Caki2 (cell line): ENCODE data around the gene ELAVL1. TPM values are rescaled to one million over a fixed set of nuclear protein-coding genes. Genes with fewer than 3 reads are reported as not detected.
A peak's percentile ranks its signal among the peaks of the same experiment; 100 is the strongest.
"Not testable (repeated sequence)": the region's sequence is repeated elsewhere in the genome, so short reads cannot be mapped to it uniquely, and the experiment has no call there.

Source experiments
- DNase-seq: peaks from one replicate; pipeline ENCODE4 v3.0.0-alpha.2; 2015; ENCODE audit warnings: low read depth
- in situ Hi-C: cut with HindIII; loops from 2 replicates; pipeline ENCODE4 v1.10.0; 2016; ENCODE audit warnings: low sequenced_read_pairs, low pct_unique_long_range_greater_than_20kb, mixed read lengths
- total RNA-seq: library from RNA; depleted of rRNA; stranded (reverse); fragments of >200 nt; shearing (Covaris generic); gene quantifications from 2 replicates; pipeline ENCODE4 v1.2.3, GENCODE V29; 2014; ENCODE audit warnings: low replicate concordance

ELAVL1 gene
- total RNA-seq, 1 experiment from 2014 or later, result 47.1 TPM

DNA sequence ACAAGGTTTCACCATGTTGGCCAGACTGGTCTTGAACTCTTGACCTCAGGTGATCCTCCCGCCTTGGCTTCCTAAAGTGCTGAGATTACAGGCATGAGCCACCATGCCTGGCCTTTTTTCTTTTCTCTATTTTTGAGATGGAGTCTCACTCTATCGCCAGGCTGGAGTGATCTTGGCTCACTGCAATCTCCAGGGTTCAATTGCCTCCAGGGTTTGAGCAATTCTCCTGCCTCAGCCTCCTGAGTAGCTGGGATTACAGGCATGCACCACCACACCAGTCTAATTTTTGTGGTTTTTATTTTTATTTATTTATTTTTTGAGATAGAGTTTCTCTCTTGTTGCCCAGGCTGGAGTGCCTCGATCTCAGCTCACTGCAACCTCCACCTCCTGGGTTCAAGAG is 18.8 kb upstream of the ELAVL1 start:
- in situ Hi-C loops, DNase-seq: not testable (repeated sequence)

DNA sequence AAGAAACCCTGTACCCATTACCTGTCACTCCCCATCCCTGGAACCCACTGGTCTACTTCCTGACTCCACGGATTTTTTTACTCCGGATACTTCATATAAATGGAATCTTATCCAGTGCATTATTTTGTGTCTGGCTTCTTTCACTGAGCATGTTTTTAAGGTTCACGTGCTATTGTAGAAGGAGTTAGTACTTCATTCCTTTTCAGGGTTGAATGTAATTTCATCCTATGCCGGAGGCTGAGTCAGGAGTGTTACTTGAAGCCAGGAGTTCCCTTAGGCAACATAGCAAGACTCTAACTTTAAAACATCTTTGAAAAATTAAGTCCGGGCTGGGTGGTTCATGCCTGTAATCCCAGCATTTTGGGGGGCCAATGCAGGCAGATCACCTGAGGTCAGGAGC is 17.9 kb upstream of the ELAVL1 start:
- in situ Hi-C loops, result no loop called here
- DNase-seq, result no peak

DNA sequence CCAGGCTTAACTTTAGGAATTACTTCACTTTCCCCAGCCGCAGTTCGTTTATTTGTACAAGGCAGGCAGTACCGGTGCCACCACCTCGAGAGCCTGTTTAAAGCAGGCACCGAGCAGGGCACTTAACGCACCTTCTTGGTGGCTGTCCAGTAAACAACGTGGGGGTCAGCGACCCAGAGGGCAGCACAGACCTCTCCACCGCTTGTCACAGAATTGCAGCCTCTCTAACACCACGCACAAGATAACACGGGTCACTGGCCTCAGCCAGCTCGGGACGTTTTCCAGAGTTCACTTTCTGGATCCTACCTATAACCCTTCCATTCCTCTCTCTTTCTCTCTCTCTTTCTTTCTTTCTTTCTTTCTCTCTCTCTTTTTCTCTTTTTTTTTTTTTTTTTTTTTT is 16.8 kb upstream of the ELAVL1 start:
- in situ Hi-C loops, result no loop called here
- DNase-seq, result no peak

DNA sequence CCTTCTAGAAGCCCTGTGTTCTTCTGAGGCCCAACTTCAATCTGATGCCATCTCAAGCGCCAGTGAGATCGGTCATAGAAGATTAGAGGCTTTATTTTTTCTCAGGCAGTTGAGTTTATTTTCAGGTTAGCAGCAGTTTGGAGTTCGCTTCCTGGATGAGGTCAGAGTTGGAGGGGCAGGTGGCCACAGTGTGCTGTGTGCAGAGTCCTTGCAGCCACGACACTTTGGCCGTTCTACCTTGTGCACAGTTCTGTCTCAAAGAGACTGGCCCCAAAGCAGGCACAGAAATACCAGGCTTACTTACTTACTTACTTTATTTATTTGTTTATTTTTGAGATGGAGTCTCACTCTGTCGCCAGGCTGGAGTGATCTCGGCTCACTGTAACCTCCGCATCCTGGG is 15.9 kb upstream of the ELAVL1 start:
- in situ Hi-C loops, result no loop called here
- no peak for DNase-seq

DNA sequence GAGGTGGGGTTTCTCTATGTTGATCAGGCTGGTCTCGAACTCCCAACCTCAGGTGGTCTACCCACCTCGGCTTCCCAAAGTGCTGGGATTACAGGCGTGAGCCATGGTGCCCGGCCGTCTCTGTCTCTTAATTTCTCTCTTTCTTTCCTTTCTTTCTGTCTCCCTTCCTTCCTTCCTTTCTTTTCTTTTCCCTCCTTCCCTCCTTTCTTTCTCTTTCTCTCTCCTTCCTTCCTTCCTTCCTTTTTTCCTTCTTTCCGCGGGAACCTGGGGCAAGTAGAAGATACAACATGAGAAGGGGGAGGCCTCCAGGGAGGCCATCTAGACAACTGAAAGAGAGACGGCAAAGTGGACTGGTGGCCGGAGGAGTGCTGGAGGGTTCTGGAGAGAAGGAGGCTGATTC is 15.2 kb upstream of the ELAVL1 start:
- in situ Hi-C loops, result no loop called here
- no peak for DNase-seq

DNA sequence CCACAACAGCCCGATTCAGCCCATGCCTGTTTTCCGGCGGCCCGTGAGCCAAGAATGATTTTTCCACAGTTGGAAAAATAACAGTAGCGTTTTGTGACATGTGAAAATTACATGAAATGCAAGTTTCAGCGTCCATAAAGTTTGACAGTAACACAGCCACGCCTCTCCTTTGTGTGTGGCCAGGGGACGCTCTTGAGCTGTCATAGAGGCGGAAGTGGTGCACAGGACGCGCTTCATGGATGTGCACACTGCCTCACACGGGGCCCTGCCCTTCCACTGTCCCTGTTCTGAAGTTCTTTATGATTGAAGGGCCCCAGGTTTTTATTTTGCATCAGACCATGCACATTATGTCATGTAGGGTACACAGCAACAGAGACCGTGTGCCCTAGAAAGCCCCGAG is 12.4 kb upstream of the ELAVL1 start:
- in situ Hi-C loops, result no loop called here
- DNase-seq, result no peak

DNA sequence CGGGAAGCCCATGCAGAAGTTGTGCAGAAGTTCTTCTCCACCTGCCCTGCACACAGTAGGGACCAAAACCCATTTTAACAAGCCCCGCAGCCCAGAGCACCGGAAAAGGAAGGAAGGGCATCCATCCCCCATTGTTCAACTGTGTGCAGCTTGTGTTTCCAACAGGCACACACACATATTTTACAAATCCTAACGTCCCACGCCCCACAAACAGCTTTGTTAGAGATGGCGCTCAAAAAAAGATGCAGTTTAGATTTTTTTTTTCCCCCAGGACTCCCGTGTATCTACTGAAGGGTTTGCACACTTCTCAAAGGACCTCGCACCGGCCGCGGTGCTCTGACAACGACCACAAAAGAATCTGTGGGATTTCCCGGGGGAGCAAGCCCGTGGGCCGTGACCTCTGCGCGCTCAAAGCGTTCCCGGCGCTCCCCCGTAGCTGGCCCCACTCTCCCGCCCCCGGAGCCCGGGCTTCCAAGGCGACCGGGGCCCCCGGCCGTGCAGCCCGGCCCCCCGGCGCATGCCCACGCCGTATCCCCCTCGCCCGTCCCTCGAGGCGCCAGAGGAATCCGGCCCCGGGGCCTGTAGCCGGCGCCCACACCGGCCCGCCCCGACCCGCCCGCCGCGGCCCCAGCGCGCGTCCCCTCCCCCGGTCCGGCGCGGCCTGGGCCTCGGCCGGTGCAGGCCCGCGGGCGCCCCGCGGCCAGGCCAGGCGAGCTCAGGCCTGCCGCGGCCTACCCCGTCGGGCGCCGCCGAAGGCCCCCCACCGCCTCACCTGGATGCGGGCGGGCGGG is 523 bp downstream of the ELAVL1 start:
- no peak for DNase-seq
- in situ Hi-C loops, result no loop called here

DNA sequence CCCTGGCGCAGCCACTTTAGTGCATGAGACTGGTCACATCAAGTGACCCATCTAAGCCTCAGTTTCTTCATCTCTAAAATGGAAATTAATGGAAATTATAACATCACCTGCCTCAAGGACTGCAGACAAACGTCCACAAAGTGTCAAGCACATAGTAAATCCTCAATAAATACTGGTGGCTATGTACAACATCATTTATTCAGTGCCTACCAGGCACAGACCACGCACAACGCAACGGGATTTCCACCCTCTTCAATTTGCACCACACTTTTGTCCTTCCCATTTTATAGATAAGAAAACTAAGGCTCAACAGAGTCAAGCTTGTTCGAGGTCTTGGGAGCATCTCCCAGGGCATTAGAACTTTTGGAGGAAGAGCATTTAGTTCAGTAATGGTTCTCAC is 1.4 kb downstream of the ELAVL1 start:
- DNase-seq, result no peak
- in situ Hi-C loops, result no loop called here

DNA sequence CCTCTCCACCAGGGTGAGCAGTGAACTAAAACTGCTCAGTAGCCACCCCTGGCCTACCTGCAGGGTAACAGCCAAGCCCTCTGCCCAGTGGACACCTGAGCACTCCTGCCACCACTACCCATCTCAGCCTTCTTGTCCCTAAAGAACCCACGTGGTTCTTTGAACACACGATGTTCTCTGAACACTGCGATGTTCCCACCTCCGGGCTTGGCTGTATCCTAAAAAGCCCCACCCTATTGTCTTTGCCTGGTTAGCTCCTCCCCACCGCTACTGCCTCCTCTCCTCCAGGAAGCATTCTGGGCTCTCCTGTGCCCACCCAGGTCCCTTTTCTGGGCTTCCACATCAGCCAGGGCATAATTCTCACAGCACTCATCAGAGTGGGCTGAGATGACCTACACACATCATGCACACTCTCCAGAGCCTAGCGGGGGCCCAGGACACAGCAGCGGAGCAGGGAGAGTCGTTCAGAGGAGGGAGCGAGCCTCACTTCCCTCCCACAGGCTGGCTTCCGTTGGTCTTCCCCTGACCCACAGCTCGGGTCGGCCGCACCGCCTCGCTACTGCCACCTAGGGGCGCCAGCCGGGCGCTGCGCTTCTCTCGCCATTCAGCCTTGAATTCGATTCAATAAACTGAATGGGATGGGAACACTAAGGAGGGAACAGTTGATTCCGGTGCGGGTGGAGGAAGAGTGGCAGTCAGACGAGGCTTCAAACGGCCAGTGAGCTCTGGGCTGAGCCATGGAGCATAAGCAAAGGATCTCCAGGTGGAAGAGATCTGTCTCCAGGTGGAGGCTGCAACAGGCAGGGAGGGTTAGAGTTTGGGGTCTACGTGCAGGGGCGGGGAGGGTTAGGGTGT is 3.2 kb downstream of the ELAVL1 start:
- in situ Hi-C loops, result no loop called here
- DNase-seq, result peak; percentile 79

DNA sequence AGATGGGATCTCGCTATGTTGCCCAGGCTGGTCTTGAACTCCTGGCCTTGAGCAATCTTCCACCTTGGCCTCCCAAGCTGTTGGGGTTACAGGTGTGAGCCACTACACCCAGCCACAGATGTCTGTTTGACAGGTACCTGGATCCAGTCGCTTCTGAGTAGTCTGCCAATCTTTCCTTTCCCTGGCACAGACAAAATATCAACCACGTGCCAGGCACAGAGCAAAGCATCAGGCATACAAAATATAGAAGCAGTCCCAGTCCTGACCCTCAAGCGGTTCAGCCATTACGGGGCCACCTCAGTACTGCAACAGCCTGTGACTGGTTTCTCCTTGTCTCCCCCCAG is 3.8 kb downstream of the ELAVL1 start:
- in situ Hi-C loops, result no loop called here
- no peak for DNase-seq

DNA sequence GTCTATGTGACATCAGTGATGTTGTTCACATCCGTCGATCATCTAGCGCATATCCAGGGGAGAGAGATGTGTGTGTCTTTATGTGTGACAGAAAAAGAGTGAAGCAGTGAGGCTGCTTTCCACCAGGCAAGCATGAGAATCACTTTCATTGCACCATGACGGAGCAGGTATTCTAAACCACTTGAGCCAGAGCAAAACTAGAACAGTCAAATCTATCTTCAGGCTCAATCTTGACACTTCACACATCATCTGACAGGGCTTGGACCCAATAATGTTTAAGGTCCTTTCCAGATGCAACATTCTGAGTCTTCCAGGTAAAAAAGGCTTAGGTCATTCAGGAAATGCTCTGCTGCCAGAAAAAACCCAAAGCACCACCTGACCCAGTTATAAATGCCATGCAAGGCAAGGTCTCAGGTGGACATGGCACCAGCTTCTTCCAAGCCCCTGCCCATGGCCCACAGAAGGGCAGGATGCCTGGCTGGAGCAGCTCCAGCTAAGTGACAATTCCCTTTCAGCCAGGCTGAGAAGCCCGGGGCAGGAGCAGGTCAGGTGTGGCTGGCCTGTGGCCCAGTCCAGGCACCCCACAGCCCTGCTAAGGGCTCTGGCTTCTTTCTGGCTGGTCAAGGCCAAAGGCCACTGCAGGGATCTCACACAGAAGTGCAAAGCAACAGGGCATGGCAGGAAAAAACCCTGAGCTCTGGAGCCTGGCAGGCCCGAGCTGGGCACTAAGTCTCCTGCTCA is 5.0 kb downstream of the ELAVL1 start:
- DNase-seq, result no peak
- in situ Hi-C loops, result no loop called here

DNA sequence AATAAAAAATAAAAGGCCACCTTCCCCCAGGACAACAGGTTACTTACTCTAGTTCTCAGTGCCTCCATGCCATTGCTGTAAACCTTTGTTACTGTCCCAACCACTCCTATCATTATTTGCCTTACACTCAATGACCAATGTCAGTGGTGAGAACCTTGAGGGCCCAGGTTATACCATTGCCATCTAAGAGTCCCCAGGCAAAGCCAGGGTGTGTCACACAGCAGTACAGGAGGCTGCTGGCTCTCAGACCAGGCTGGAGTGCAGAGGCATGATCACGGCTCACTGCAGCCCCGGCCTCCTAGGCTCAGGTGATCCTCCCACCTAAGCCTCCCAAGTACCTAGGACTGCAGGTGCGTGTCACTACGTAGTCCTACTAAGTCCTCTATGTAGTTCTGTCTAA is 6.1 kb downstream of the ELAVL1 start:
- in situ Hi-C loops, result no loop called here
- no peak for DNase-seq

DNA sequence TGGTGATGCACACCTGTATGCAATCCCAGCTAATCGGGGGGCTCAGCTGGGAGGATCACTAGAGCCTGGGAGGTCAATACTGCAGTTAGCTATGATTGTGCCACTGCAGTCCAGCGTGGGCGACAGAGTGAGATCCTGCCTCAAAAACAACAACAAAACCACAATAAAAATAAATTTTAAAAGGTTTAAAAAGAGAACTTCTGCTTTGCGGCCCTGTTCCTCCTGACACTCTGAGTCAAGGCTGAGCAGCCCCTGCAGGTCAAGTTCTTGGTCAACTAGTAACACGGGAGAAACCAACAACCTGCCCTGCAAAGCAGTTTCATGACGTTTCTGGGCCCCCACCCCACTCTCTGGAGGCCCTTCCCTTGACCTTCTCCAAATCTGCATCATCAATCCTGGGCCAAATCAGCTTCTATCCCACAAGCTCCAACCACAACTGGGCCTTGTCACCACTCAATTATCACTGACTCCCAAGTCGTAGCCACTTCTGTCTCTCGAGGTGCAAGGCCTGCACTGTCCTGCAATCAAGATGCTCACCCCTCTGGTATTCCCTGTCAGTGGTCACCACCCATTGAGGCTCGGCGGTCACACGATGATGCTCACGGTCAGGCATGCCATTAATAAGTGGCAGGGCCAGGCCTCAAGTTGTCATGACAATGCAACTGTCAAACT is 7.5 kb downstream of the ELAVL1 start:
- DNase-seq, result no peak
- in situ Hi-C loops, result no loop called here

DNA sequence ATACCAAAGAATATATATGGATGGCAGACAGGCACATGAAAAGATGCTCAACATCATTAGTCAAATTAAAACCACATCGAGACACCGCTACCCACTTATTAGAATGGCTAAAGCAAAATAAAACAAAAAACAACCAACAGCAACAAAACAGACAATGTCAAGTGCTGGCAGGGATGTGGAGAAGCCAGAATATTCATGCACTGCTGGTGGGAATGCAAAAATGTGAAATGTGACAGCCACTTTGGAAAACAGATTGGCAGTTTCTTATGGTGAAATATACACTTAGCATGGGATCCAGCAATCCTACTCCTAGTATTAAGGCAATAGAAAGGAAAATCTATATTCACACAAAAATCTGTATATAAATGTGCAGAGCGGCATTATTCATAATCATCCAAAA is 8.6 kb downstream of the ELAVL1 start:
- in situ Hi-C loops, result no loop called here
- no peak for DNase-seq

DNA sequence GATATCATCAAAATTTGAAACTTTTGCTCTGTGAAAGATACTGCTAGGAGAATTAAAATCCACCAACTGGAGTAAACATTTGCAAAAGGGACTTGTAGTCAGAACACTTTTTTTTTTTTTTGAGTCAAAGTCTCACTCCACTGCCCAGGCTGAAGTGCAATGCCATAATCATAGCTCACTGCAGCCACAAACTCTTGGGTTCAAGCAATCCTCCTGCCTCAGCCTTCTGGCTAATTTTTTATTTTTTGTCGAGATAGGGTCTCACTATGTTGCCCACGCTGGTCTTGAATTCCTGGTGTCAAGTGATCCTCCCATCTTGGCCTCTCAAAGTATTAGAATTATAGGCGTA is 9.7 kb downstream of the ELAVL1 start:
- no peak for DNase-seq
- in situ Hi-C loops, result no loop called here

DNA sequence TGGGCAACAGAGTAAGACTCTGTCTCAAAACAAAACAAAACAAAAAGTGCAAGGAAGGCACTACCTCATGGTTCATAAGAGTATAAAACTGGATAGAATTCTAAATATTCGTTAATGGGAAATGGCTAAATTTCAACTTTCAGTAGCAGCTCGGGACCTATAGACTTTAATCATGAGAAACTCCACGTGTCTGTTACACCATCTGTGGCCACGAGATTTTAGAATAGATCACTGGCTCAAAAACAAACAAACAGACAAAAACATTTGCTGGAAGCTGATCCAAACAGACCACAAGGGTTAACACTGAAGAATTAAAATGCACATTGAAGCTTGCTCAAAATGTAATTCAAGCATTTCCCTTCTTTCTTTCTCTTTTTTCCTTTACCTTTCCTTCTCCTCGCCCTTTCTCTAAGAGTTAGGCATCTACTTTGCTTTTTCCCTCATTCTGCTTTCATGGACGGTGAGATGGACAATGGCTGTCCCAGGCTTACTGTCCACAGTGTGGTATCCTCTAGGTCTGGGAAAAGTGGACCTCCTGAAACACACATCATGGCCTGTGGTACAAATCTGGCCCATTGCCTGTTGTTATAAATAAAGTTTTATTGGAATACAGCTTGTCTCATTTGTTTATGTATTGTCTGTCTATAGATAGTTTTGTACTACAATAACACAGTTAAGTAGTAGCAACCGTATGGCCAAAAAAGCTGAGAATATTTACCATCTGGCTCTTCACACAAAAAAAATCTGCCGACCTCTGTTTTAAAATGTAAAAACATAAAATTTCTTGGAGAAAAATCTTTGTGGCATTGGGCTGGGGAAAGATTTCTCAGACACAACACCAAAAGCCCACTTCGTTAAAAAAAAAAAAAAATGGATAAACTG is 10.3 kb downstream of the ELAVL1 start:
- in situ Hi-C loops, result no loop called here

DNA sequence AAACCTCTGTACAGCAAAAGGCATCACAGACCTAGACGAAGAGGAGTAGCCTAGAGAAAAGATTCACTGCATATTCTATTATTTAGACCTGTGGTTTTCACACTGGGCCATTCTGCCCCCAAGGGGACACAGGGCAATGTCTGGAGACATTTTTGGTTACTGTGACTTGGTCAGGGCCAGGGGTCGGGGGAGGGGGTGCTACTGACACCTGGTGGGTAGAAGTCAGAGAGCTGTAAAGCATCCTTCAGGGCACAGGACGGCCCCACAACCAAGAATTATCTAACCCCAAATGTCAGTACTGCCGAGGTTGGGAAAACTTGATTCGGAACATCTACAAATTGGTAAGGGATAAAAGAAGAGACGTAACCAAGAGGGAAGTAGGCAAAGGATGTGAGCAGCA is 11.3 kb downstream of the ELAVL1 start:
- in situ Hi-C loops, result no loop called here
- DNase-seq, result no peak

More for the DNA sequence above, 10.3 kb downstream of the ELAVL1 start:
- no peak for DNase-seq

DNA sequence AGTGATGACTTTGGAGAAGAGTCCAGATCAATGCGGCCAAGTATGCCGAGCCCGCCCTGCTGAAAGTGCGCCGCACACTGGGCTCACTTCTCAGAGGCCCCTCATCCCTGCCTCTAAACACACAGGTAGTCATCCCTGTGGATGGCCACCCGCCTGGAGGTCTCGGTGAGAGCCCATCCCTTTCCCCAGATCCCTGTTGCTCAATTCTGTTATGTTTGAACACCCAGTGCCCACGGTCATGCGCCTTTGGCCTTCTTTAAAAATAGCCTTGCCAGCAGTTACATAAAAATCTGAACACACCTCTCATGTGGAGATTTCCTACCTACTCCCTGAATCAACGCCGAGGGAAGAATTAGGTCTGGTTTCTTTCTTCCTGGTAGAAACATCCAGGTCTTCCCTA is 11.9 kb downstream of the ELAVL1 start:
- DNase-seq, result no peak
- in situ Hi-C loops, result no loop called here
